Neural progenitor cell (in vitro differentiated cells): ENCODE measurements around the gene CTRB1. TPM values are rescaled to one million over a fixed set of nuclear protein-coding genes. Genes with fewer than 3 reads are reported as not detected.

Experiments used
- DNase-seq: peaks from one replicate; pipeline ENCODE4 v3.0.0-alpha.2; 2016; ENCODE audit warnings: low spot score
- H2AFZ ChIP-seq: fragments of 200-600 bp; sonication (generic); replicated peaks from 2 replicates; pipeline ENCODE4 v1.6.1; 2016; ENCODE audit warnings: antibody characterized with exemption
- H3F3A ChIP-seq: fragments of 200-600 bp; sonication (generic); 2 replicates; pipeline ENCODE4 v1.6.1; 2016; ENCODE audit warnings: antibody characterized with exemption, low read depth
- H3K27ac ChIP-seq: fragments of 200-600 bp; sonication (generic); 2 replicates; pipeline ENCODE4 v1.5.1; 2016; ENCODE audit warnings: mild to moderate bottlenecking
- H3K27me3 ChIP-seq: fragments of 200-600 bp; sonication (generic); 2 replicates; pipeline ENCODE4 v1.6.1; 2016; ENCODE audit warnings: mild to moderate bottlenecking, moderate library complexity
- H3K36me3 ChIP-seq: fragments of 200-600 bp; sonication (generic); 2 replicates; pipeline ENCODE4 v1.5.1; 2016
- H3K4me1 ChIP-seq: fragments of 200-600 bp; sonication (generic); 2 replicates; pipeline ENCODE4 v1.6.1; 2016; ENCODE audit warnings: mixed run types
- H3K4me2 ChIP-seq: fragments of 200-600 bp; sonication (generic); 2 replicates; pipeline ENCODE4 v1.6.1; 2016
- H3K4me3 ChIP-seq: fragments of 200-600 bp; sonication (generic); 2 replicates; pipeline ENCODE4 v1.5.1; 2016
- H3K79me2 ChIP-seq: fragments of 200-600 bp; sonication (generic); 2 replicates; pipeline ENCODE4 v1.6.1; 2016; ENCODE audit warnings: low read depth
- H3K9ac ChIP-seq: fragments of 200-600 bp; sonication (generic); 2 replicates; pipeline ENCODE4 v1.6.1; 2016
- H3K9me3 ChIP-seq: fragments of 200-600 bp; sonication (generic); 2 replicates; pipeline ENCODE4 v1.5.1; 2016; ENCODE audit warnings: low read depth
- H4K20me1 ChIP-seq: fragments of 200-600 bp; sonication (generic); 2 replicates; pipeline ENCODE4 v1.6.1; 2016; ENCODE audit warnings: low read depth
- H3K27ac Mint-ChIP-seq: 3 replicates; pipeline ENCODE4 v1.8.0; 2021; ENCODE audit warnings: mixed read lengths
- H3K27me3 Mint-ChIP-seq: 2 replicates; pipeline ENCODE4 v1.8.0; 2022; ENCODE audit warnings: low read depth, mild to moderate bottlenecking, inconsistent platforms, moderate library complexity, mixed read lengths; ENCODE audit not compliant: insufficient read depth
- H3K36me3 Mint-ChIP-seq: 3 replicates; pipeline ENCODE4 v1.8.0; 2021; ENCODE audit warnings: mixed read lengths
- H3K4me1 Mint-ChIP-seq: 3 replicates; pipeline ENCODE4 v1.8.0; 2021; ENCODE audit warnings: mixed read lengths
- H3K4me3 Mint-ChIP-seq: 3 replicates; pipeline ENCODE4 v1.8.0; 2021; ENCODE audit warnings: mild to moderate bottlenecking, moderate library complexity, mixed read lengths
- H3K9me3 Mint-ChIP-seq: 3 replicates; pipeline ENCODE4 v1.8.0; 2020; ENCODE audit warnings: mixed read lengths
- CTCF ChIP-seq: fragments of 200-600 bp; sonication (generic); IDR thresholded peaks from 2 replicates; pipeline ENCODE4 v1.5.1; 2017; ENCODE audit warnings: antibody characterized with exemption, mild to moderate bottlenecking
- EZH2 ChIP-seq: fragments of 200-600 bp; sonication (generic); IDR thresholded peaks from 2 replicates; pipeline ENCODE4 v1.6.1; 2017; ENCODE audit warnings: antibody characterized with exemption, mild to moderate bottlenecking, moderate library complexity
- EZH2phosphoT487 ChIP-seq: fragments of 200-600 bp; sonication (generic); IDR thresholded peaks from 2 replicates; pipeline ENCODE4 v1.6.1; 2017; ENCODE audit warnings: antibody characterized with exemption
- total RNA-seq: library from RNA; depleted of rRNA; stranded (reverse); fragments of >200 nt; gene quantifications from 2 replicates; pipeline ENCODE4 v1.2.3, GENCODE V29; 2015; ENCODE audit warnings: low replicate concordance

CTRB1 gene
- total RNA-seq, 1 donor from 2014 or later = not detected

- Histone ChIP-seq H3K4me3 (no peak overlapping the region), H3K27ac (no peak overlapping the region), H3K27me3 (no peaks in the 10 kb centered on the region), H3K4me1 (no peaks in the 10 kb centered on the region), H3K9ac (no peak overlapping the region), H4K20me1 (no peaks in the 10 kb centered on the region), H2AFZ (no peak overlapping the region), H3K4me2 (no peak overlapping the region), H3K9me3 (no peaks in the 10 kb centered on the region), H3K36me3 (no peaks in the 10 kb centered on the region), H3K79me2 (no peaks in the 10 kb centered on the region), H3F3A (no peaks in the 10 kb centered on the region)
- no peak overlapping the region for H3K4me3 Mint-ChIP-seq
- no peak overlapping the region for H3K27ac Mint-ChIP-seq
- no peak for DNase-seq
- peaks cover 3% of the 10 kb centered on the region for H3K27me3 Mint-ChIP-seq
- H3K36me3 Mint-ChIP-seq = peaks cover 8% of the 10 kb centered on the region
- no peaks in the 10 kb centered on the region for H3K9me3 Mint-ChIP-seq
- peaks cover 3% of the 10 kb centered on the region for H3K4me1 Mint-ChIP-seq
- TF ChIP-seq EZH2phosphoT487 = no peak
- no peak for TF ChIP-seq EZH2
- no peak for TF ChIP-seq CTCF
These were observed 8.0 kb downstream of the CTRB1 start for GRCh38 chr16:75226550-75227360.

GRCh38 chr16:75227361-75228142 is 8.8 kb downstream of the CTRB1 start:
- Histone ChIP-seq H4K20me1 (no peaks in the 10 kb centered on the region), H3K4me3 (no peak overlapping the region), H2AFZ (no peak overlapping the region), H3K36me3 (no peaks in the 10 kb centered on the region), H3K4me2 (no peak overlapping the region), H3K9me3 (no peaks in the 10 kb centered on the region), H3K27ac (no peak overlapping the region), H3K9ac (no peak overlapping the region), H3K4me1 (no peaks in the 10 kb centered on the region), H3K27me3 (no peaks in the 10 kb centered on the region), H3F3A (no peaks in the 10 kb centered on the region), H3K79me2 (no peaks in the 10 kb centered on the region)
- Mint-ChIP-seq H3K27ac (peak overlapping the region; percentile 63), H3K4me3 (no peak overlapping the region), H3K27me3 (peaks cover 3% of the 10 kb centered on the region), H3K36me3 (peaks cover 8% of the 10 kb centered on the region), H3K4me1 (peaks cover 3% of the 10 kb centered on the region), H3K9me3 (no peaks in the 10 kb centered on the region)
- no peak for TF ChIP-seq EZH2phosphoT487
- TF ChIP-seq EZH2 = no peak
- no peak for TF ChIP-seq CTCF
- DNase-seq = no peak

GRCh38 chr16:75228143-75228976 is 9.6 kb downstream of the CTRB1 start:
- H3K27ac Mint-ChIP-seq = no peak overlapping the region
- Histone ChIP-seq H3K79me2 (no peaks in the 10 kb centered on the region), H3K4me3 (no peak overlapping the region), H3K4me2 (no peak overlapping the region), H3K4me1 (no peaks in the 10 kb centered on the region), H3K36me3 (no peaks in the 10 kb centered on the region), H3K9ac (no peak overlapping the region), H3K27ac (no peak overlapping the region), H4K20me1 (peaks cover under 1% of the 10 kb centered on the region), H3F3A (no peaks in the 10 kb centered on the region), H2AFZ (no peak overlapping the region), H3K9me3 (no peaks in the 10 kb centered on the region), H3K27me3 (no peaks in the 10 kb centered on the region)
- no peak for DNase-seq
- H3K36me3 Mint-ChIP-seq = peaks cover 12% of the 10 kb centered on the region
- TF ChIP-seq EZH2phosphoT487 = no peak
- no peak for TF ChIP-seq EZH2
- TF ChIP-seq CTCF = no peak
- H3K4me3 Mint-ChIP-seq = no peak overlapping the region
- H3K9me3 Mint-ChIP-seq = no peaks in the 10 kb centered on the region
- peaks cover 3% of the 10 kb centered on the region for H3K27me3 Mint-ChIP-seq
- peaks cover 3% of the 10 kb centered on the region for H3K4me1 Mint-ChIP-seq
